ENCODE results near the gene HSPA1B.

- TF ChIP-seq POLR2AphosphoS5 (IDR thresholded peaks at IDR 0.05; ENCODE audit: low read depth, low read length) (no peak), CTCF (IDR thresholded peaks at IDR 0.05) (no peak), TAF1 (IDR thresholded peaks at IDR 0.05; ENCODE audit: borderline replicate concordance, low read depth, low read length) (no peak), EP300 (IDR thresholded peaks at IDR 0.05; ENCODE audit: borderline replicate concordance in 1 of 2, low read depth in 1 of 2, low read length in 1 of 2) (no peak), FOXM1 (IDR thresholded peaks at IDR 0.05; ENCODE audit: low read depth) (no peak), FOXJ3 (CRISPR knock-in tag; IDR thresholded peaks at IDR 0.05) (no peak), MAX (IDR thresholded peaks at IDR 0.05; ENCODE audit: low read depth) (no peak), GATA2 (CRISPR knock-in tag; IDR thresholded peaks at IDR 0.05) (no peak), USF2 (IDR thresholded peaks at IDR 0.05; ENCODE audit: borderline replicate concordance, low read depth, low read length) (no peak), TCF12 (IDR thresholded peaks at IDR 0.05) (no peak), FOSL2 (IDR thresholded peaks at IDR 0.05; ENCODE audit: borderline replicate concordance, low read depth) (no peak), RAD21 (IDR thresholded peaks at IDR 0.05; ENCODE audit: low read length) (no peak), GABPA (IDR thresholded peaks at IDR 0.05; ENCODE audit: low read depth) (no peak)
These were observed 46.1 kb upstream of the HSPA1B start for GRCh38 chr6:31781244-31782125.
